HG03064 (cell line): Measurements from ENCODE around the gene TCF23.
"Not testable (repeated sequence)": the region's sequence is repeated elsewhere in the genome, so short reads cannot be mapped to it uniquely, and the experiment has no call there.

Source experiments
- ATAC-seq: cut with Tn5 transposase; IDR thresholded peaks from one replicate; pipeline ENCODE4 v1.9.1; 2021; ENCODE audit warnings: low read depth; ENCODE audit not compliant: unreplicated experiment

The TCF23 gene

DNA sequence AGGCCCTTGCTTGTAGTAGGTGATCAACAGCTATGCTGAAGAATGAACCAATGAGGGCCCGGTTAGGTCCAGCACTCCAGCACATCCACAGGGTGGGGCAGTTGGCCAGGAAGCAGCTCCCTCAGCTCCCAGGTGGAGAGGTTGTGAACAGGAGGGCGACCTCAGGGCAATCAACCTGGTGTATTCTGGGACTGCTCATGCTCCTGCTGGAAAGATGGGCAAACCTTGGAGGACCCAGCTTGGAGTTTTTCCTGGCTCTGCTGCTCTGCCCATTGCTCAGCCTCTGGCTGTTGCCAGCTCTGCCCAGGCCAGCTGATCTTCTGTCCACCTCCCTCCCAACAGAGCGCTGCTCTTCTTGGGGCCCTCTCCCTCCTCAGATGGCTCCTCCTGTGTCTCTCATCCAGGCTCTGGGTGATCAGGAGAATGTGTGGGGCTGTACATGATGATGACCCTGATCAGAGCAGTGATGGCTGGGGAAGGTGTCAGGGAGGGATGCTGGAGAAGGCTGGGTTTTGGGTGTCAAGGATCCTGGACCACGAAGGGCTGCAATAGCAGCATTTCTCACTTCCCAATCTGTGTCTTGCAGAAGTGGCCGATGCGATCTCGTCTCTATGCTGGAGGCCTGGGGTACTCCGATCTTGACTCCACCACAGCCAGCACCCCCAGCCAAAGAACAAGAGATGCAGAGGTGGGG, 3.4 kb downstream of the TCF23 start:
- ATAC-seq = no peak

DNA sequence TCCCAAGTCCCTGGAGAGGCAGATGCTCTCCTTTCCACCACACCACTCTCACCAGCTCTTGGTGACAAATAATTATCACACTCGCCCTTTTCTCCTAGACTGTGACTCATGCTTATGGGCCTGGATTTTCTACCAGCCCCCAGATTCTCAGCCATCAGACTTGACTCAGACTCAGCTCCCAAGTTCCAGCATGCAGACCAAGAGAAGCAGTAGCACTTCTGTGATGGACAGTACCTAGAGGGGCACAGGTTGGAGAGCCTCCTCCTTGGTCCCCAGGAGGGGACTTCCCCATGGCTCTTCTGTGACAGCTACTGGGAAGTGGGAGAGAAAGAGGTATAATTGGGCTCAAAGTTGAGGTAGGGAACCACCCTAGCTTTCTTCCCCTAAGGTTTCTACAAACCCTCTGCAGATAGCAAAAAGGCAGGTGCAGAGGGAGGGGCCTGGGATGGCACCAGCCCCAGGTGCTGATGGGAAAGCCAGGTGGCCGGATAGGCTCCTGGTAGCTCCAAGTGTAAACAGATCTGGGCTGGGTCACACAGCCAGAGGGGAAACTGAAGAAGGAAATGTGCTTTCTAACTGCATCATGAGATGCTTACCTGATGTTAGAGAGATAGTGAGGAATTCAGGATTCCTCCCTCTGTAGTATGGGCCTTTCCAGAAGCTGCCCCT, 4.1 kb downstream of the TCF23 start:
- no peak for ATAC-seq

DNA sequence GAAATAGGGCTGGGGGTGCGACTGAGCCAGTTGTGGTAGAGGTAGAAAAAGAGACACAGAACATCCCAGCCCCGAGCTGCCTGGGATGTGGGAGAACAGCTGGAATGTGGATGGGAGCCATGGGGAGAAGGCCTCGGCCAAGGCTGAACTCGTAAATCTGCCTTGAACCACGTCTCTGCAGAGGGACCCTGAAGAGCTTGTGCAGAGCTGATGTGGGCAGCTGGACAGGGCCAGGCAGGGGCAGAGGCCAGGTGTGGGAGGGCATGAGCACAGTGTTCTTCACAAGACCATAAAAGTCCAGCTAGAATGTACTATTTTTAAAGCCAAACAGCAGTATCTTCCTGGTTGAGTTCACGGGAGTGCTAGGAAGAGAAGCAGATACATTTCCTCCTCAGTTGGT, 5.7 kb downstream of the TCF23 start:
- ATAC-seq = no peak

DNA sequence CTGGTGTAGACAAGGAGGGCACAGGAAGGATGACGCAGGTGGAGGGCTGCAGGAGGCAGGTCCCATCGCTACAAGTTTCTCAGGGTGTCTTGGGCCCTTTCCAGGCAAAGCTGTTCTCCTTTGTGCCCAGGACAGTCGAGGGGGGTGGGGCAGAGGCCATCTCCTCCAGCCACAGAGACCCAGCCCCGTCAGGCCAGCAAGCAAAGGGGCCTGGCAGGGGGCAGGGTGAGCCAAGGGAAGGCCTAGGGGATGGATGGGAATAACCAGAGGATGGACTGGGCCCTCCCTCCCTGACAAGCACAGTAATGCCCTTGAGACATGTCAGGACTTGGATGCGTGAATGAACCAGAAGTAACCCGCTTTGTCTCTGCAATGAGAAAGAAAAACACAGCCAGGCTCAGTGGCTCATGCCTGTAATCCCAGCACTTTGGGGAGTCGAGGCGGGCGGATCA, 6.3 kb downstream of the TCF23 start:
- ATAC-seq = no peak

DNA sequence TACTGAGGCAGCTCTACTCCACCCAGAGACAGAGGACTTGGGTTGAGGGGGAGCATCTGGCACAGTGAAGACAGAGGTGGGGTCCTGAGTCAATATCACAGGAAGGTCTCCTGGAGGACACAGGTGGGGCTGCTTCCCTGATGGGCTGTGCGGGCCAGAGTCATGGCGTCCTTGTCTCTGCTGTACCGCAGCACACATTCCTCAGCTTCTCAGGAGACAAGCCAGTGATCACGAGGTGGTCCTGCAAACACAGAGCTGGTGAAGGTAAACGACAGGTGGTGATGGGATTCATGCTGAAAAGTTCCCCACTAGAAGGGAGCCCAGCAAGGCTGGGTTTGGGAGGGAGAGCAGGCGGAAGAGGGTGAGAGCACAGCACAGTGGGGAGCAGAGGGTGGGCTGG, 9.7 kb downstream of the TCF23 start:
- no peak for ATAC-seq

DNA sequence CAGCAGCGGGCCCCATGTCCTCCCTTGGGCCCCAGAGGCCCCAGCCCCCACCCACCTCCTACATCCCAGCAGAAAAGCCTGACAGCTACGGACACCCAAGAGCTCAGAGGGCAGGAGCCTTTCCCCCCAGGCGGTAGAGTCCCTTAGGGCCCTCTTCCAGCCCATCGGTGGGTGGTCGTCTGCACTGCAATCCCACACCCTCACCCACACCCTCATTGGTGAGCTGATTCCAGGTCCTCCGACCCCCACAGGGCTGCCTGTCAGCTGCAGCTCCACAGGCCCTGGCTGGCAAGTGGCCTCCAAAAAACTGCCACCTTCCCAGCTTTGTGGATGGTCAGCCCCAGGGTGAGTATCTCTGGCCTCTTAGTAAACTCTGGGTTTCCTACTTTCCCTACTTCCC, 10.5 kb downstream of the TCF23 start:
- no peak for ATAC-seq

DNA sequence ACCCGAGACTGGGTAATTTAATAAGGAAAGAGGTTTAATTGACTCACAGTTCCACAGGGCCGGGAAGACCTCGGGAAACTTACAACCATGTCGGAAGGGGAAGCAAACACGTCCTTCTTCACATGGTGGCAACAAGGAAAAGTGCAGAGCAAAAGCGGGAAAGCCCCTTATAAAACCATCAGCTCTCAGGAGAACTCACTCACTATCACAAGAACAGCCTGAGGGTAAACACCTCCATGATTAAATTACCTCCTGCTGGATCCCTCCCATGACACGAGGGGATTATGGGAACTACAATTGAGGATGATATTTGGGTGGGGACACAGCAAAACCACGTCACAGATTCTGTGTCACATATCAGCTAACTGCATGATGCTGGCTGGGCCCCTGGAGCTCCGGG, 11.4 kb downstream of the TCF23 start:
- no peak for ATAC-seq

DNA sequence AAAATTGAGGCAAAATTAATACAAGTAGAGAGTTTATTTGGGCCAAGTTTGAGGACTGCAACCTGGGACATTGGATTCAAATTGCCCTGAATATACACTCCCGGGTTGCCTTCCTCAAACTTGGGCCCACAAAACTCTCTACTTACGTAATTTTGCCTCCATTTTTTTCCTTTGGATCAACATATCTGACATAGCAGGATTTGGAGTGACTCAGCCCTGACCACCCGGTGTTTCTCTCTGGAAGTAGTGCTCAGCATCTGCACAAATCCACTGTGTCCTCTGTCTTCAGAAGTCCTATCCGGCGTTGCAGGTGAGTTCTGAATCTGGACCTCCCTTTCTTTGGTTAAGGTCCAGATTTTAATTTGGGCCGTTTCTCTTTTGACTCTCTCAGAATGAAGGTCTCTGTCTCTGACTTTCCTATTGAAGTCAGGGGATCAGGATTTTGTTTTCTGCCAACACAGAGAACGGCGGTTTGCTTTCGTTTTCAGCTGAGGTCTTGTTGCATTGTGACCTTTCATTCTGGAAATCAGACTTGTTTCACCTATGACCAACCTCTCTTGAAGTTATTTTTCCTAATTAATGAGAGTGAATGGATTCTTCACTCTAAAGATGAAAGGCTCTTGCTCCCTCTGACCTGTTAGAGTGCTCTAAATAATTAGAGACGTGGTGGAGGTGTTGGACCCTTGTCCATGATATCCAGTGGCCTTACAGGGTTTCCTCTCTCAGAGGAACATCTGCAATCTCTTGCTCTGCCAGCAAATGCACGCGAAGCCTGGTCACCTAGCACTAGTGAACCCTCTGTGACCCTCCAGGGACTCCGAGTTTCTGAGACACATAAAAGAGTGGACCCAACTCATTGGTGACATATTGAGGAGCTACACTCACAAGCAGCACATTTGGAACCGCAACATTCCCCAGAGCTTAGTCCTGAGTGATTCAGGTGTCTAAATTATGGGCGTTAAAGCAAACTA, 13.6 kb downstream of the TCF23 start:
- ATAC-seq = no peak

DNA sequence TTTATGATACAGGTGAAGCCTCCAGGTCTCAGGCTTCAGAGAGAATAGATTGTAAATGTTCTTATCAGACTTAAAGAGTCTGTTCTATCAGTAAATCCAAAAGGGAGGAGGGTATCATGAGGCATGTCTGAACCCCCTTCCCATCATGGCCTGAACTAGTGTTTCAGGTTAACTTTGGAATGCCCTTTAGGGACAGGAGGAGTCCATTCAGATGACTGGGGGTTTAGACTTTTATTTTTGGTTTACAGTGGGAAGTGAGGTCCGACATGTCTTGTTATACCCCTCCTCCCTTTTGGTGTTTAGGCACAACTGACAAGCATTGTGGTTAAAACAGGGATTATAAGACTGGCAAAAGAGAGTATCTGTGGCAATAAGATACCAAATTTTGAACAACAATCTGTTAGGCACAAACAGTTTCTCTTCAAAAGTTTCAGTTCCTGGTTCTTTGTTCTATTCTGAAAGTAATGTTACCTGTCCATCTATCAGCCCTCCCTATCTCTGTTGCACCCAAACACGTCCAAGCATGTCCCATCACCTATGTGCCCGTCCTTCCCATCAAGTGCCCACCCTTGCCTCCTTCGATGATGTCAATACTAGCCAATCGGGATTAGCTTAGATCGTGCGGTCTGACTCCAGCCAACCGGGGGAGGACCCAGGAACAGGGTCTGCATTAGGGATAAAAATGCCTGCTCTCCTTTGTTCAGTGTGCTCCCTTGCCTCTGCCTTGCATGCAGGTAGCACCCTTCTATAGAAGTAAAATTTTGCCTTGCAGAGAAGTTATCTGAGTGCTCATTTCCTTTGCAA, 16.4 kb downstream of the TCF23 start:
- no peak for ATAC-seq

DNA sequence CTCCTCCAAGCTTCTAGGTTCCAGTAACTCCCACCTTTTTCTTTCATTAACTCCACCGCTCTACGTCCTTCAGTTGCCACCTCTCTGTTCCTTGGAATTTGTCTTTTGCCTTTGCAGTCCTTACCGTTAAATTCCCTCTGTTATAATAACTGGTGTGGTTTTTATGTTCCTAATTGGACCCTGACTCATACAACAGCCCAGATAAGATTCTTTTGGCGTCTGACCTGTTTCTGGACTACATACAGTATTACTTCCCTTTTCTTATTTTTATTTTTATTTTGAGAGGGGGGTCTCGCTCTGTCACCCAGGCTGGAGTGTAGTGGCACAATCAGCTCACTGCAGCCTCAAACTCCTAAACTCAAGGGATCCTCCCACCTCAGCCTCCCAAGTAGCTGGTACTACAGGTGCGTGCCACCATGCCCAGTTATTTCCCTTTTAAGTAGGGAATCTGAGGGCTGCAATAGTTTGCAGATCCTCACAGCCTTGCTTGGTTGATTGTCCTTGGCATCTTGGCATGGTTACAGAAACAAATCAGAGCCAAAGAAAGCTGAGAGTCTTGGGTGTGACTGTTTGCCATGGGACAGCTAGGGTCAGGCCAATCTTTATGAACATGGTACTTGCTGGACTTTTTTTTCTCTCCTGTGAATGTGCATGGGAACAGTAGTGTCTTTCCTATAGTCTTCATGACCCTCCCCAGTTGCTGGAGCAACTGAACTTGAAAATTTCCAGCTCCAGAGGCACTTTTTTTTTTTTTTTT, 22.0 kb downstream of the TCF23 start:
- ATAC-seq = no peak

DNA sequence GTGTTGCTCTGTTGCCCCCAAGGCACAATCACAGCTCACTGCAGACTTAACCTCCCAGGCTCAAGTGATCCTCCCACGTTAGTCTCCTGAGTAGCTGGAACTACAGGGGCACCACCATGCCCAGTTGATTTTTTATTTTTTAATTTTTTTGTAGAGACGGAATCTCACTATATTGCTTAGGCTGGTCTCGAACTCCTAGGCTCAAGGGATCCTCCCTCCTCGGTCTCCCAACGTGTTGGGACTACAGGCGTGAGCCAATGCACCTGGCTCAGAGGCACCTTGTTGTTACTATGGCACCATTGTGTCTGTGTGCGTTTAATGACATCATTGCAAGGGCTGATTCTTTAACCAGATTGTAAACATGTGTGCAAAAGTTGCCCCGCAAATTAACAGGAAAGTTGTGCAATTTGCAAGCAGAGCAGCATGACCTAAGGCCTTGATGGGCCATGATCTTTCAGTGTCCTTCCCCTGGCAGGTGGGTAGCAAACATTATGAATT, 22.6 kb downstream of the TCF23 start:
- ATAC-seq = no peak

DNA sequence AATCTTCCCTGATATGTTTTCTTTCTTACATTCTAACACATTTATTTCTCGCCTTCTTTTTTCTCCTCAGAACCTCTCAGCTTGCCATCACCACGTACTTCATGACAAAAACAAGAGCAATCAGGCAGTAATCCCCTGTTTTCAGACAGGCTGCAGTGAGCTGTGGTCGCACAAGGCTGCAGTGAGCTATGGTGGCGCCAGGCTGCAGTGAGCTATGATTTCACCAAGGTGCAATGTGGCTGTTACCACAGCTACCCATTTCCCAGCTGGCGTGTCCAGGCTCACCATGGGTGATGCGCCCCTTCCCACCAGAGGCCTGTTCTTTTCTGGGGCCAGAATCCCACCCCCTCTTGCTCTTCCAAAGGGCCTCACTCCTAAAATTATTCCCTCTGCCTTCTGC, 25.8 kb downstream of the TCF23 start:
- ATAC-seq = no peak

DNA sequence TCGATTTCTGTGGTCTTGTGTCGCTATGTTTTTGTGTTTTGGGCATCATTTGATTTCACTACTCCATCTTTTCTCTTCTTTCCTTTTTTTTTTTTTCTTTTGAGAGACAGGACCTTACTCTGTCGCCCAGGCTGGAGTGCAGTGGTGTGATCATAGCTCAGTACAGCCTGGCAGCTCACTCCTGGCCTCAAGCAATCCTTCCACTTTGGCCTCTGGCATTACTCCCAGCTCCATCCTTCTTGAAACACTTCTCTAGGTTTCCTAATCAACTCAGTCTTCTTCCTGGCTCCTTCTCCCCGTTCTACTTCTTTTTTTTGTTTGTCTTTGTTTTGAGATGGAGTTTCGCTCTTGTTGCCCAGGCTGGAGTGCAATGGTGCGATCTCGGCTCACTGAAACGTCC, 26.5 kb downstream of the TCF23 start:
- no peak for ATAC-seq

DNA sequence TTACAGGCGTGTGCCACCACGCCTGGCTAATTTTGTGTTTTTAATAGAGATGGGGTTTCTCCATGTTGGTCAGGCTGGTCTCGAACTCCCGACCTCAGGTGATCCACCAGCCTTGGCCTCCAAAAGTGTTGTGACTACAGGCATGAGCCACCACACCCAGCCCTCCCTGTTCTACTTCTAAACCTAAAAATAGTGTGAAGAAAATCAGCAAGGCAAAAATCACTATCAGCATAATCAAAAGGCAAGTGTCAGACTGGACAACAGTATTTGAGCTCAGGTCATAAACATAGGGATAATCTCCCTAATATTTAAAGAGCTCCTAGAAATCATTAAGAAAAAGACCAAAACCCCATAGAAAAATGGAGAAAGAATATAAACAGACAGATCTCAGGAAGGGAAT, 27.0 kb downstream of the TCF23 start:
- not testable (repeated sequence) for ATAC-seq

DNA sequence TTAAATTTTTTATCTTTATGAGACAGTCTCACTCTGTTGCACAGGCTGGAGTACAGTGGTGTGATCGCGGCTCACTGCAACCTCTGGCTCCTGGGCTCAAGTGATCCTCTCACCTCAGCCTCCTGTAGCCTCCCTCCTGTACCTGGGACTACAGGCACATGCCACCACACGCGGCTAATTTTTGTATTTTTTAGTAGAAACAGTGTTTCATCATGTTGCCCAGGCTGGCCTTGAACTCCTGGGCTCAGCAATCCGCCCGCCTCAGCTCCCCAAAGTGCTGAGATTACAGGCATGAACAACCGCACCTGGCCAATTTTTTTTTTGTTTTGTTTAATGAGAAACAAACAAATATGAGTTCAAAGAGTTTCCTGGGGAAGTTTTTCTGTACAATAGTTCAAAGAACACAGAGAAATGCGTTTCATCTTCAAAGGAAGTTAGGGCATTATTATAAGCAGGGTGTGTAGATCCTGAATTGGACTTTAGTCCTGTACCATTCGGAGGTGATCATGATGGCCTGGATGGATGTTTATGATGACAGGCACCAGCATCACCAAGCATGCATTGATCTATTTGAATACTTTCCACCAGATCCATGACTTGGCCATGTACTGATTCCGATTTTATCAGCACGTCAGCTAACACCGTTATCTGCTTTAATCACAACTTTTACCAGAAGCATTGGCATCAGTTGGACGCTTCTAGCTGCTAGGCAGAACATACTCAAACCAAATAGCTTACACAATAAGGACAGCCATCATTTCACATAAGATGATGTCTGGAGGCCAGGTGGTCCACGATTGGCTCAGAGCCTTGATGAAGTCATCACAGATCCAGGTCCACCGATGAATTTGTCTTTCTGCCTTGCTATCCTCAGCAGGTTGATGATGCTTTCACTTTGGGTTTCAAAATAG, 28.9 kb downstream of the TCF23 start:
- ATAC-seq = no peak

DNA sequence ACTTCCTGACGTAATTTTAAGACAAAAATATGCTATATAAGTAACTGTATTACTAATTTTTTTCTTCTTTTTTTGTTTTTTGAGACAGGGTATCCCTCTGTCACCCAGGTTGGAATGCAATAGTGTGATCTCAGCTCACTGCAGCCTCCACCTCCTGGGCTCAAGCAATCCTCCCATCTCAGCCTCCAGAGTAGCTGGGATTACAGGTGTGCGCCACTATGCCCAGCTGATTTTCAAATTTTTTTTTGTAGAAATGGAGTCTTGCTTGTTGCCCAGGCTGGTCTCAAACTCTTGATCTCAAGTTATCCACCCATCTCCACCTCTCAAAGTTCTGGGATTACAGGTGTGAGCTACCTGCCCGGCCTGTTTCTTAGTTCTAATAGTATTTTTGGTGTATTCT, 29.7 kb downstream of the TCF23 start:
- no peak for ATAC-seq

DNA sequence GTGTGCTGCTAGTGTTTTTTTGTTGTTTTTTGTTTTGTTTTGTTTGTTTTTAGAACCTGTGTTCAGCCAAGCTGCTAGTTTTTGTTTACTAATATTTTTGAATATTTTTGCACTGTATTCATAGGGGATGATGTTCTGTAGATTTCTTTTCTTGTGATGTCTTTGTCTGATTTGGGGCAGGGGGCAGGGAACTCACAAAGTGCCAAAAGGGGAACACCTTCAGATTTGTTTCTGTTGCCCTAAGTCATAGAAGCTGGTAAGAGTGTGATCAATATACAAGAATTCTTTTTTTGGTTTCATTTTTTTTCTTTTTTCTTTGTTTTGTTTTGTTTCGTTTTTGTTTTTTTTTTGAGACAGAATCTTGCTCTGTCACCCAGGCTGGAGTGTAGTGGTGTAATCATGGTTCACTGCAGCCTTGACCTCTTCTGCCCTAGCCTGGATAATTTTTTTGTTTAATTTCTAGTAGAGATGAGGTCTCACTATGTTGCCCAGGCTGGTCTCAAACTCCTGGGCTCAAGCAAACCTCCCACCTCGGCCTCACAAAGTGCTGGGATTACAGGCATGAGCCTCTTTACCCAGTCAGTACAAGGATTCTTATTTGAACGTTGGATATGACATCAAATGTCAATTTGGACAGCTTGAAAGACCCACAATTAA, 30.7 kb downstream of the TCF23 start:
- no peak for ATAC-seq

DNA sequence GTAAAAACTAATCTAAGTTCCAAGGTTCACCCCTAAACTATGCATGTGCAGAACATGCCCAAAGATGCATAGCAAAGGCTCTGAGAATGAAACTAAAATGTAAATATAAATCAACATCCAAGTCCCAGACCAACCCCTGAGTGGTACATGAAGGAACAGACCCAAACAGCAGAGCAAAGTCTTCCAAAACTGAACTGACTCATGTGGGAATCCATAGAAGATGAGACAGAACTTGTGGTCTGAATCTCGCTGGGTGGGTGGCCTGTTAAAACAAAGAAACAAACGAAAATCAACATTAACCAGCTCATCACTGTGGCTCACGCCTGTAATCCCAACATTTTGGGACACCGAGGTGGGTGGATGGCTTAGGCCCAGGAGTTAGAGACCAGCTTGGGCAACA, 33.5 kb downstream of the TCF23 start:
- ATAC-seq = no peak
